ENCODE measurements around the gene MRPL38.
"Not testable (repeated sequence)": the region's sequence is repeated elsewhere in the genome, so short reads cannot be mapped to it uniquely, and the experiment has no call there.

DNA sequence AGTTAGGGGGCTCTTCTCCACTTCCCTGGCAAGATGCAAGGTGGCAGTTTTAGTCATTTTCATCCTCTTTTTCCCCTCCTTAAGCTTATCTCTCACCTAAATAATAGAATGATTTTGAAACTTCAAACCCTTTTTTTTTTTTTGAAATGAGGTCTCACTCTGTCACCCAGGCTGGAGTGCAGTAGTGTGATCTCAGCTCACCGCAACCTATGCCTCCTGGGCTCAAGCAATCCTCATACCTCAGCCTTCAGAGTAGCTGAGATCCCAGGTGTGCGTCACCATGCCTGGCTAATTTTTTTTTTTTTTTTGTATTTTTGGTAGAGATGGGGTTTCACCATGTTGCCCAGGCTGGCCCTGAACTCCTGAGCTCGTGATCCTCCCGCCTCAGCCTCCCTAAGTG is 39.8 kb downstream of the MRPL38 start:
- TF ChIP-seq CTCF (conservative IDR thresholded peaks at IDR 0.05 in 1 of 2, IDR thresholded peaks at IDR 0.05 in 1 of 2; ENCODE audit: extremely low read depth in 1 of 2, insufficient read depth in 1 of 2, low read depth in 1 of 2, low read length in 2 of 2); EZH2 (IDR thresholded peaks at IDR 0.05; ENCODE audit: borderline replicate concordance, low read length): not testable (repeated sequence)

All from mammary epithelial cell (primary cell).